ENCODE data around the gene NFATC1. TPM values are rescaled to one million over a fixed set of nuclear protein-coding genes. Genes with fewer than 3 reads are reported as not detected.

The NFATC1 gene
- total and polyA plus RNA-seq, 2 donors: 5.4 to 23.8 TPM

DNA sequence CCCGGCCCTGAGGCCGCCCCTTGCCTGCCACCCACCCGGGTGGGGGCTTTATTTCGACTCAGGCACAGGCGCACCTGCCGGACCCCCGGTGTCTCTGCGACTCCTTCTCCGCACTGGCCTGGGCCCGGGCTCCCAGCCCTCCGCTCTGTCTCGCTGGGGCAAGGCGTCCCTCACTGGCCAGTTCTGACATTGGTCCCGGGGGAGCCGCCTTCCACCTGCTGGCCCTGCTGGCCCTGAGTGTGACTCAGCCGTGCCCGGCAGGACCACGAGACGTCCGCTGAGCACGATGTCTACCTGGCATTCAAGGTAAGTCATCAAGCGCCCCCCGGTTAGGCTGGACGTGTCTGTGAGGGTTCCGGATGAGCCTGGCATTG is 152.3 kb downstream of the NFATC1 start:
- DNase-seq (ENCODE audit: low read depth in 6 of 9, low spot score in 9 of 9): no peak
- H3K4me1 ChIP-seq (ENCODE audit: control insufficient read depth in 2 of 2, insufficient read depth in 2 of 2, low read length in 2 of 2): no peaks in the 10 kb centered on the region
- H3K36me3 ChIP-seq (ENCODE audit: control insufficient read depth in 2 of 2, insufficient read depth in 2 of 2, low read length in 1 of 2): no peaks in the 10 kb centered on the region
- H3K9me3 ChIP-seq (ENCODE audit: control insufficient read depth in 2 of 2, insufficient read depth in 1 of 2, low read length in 1 of 2): peaks cover 1 to 13% of the 10 kb centered on the region in 2 donors
- no peak overlapping the region for H3K4me3 ChIP-seq (ENCODE audit: low read length in 2 of 2)
- H3K27ac ChIP-seq (ENCODE audit: low read depth in 1 of 2, low read length in 1 of 2): no peak overlapping the region
- WGBS: 98% methylated on average over 25 of the region's 25 CpGs
- no peaks in the 10 kb centered on the region for H3K27me3 ChIP-seq (ENCODE audit: control insufficient read depth in 2 of 2, insufficient read depth in 1 of 2, low read length in 1 of 2)

DNA sequence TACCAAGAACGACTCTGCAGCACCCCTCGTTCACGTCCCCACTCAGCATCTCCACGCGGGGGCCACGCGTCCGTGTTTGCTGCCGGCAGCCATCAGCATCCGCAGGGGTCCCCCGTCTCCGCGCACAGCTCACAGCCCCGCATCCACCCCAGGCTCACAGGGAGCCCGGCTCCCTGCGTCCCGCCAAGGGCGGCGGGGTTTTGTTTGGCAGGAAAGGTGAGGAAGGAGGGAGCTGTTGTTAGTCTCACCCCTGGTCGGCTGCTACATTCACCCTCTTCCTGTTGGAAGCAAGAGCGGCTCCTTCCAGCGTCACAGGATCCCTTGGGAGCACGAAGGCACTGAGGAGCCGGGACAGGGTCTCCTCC is 152.9 kb downstream of the NFATC1 start:
- H3K27me3 ChIP-seq (ENCODE audit: control insufficient read depth in 2 of 2, insufficient read depth in 1 of 2, low read length in 1 of 2): no peaks in the 10 kb centered on the region
- DNase-seq (ENCODE audit: low read depth in 6 of 9, low spot score in 9 of 9): no peak
- H3K4me3 ChIP-seq (ENCODE audit: low read length in 2 of 2): no peak overlapping the region
- H3K4me1 ChIP-seq (ENCODE audit: control insufficient read depth in 2 of 2, insufficient read depth in 2 of 2, low read length in 2 of 2): no peaks in the 10 kb centered on the region
- no peaks in the 10 kb centered on the region for H3K36me3 ChIP-seq (ENCODE audit: control insufficient read depth in 2 of 2, insufficient read depth in 2 of 2, low read length in 1 of 2)
- peaks cover 1 to 13% of the 10 kb centered on the region in 2 donors for H3K9me3 ChIP-seq (ENCODE audit: control insufficient read depth in 2 of 2, insufficient read depth in 1 of 2, low read length in 1 of 2)
- H3K27ac ChIP-seq (ENCODE audit: low read depth in 1 of 2, low read length in 1 of 2): no peak overlapping the region
- 97% methylated on average over 24 of the region's 24 CpGs for WGBS

DNA sequence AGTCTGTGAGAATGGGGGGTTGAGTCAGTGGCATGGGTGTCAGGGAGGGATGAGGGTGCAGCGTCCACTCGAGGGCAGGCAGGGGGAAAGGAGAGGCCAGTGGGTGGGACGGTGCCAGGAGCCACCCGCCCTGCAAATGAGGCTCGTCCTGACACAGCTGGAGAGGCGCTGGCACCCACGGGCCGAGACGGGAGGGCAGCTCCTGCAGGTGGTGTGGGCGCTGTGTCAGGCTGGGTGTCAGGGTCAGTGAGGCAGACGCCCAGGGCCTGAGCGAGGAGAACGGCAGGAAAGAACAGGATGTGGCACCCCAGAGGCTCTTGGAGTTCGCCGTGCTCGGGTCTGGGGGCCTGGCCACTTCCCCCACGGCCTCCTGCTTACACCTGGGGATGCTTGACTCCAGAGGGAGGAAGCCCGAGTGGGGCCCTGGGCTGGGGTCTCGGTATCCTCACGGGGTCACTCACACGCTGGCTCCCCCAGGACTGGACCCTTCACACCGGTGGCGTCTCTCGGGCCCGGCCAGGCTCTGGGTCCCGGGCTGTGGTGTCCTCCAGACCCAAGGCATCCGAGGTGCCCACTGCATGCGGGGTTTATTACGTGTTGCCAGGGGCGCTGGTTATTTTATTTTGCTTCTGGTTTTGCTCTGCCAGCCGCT is 153.4 kb downstream of the NFATC1 start:
- H3K36me3 ChIP-seq (ENCODE audit: control insufficient read depth in 2 of 2, insufficient read depth in 2 of 2, low read length in 1 of 2): no peaks in the 10 kb centered on the region
- peaks cover 1 to 13% of the 10 kb centered on the region in 2 donors for H3K9me3 ChIP-seq (ENCODE audit: control insufficient read depth in 2 of 2, insufficient read depth in 1 of 2, low read length in 1 of 2)
- WGBS: 83% methylated on average over 31 of the region's 31 CpGs
- no peak for DNase-seq (ENCODE audit: low read depth in 6 of 9, low spot score in 9 of 9)
- H3K4me1 ChIP-seq (ENCODE audit: control insufficient read depth in 2 of 2, insufficient read depth in 2 of 2, low read length in 2 of 2): no peaks in the 10 kb centered on the region
- H3K27me3 ChIP-seq (ENCODE audit: control insufficient read depth in 2 of 2, insufficient read depth in 1 of 2, low read length in 1 of 2): no peaks in the 10 kb centered on the region
- no peak overlapping the region for H3K4me3 ChIP-seq (ENCODE audit: low read length in 2 of 2)
- H3K27ac ChIP-seq (ENCODE audit: low read depth in 1 of 2, low read length in 1 of 2): no peak overlapping the region

DNA sequence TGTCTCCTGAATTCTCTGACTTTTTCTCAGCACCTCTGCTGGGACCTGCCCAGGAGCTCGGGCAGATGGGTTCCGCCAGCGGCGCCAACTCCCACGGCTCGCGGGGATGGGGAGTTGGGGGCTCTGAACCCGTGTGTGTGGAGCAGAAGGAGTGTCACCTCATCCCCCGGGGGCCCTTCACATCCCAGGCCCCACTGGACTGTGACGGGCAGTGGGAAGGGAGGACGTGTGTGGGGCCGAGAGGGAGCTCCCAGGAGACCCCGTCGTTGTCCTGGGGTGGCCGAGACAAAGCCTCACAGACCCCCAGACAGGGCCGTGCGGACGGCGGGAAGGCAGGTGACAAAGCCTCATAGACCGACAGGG is 153.9 kb downstream of the NFATC1 start:
- no peak for DNase-seq (ENCODE audit: low read depth in 6 of 9, low spot score in 9 of 9)
- no peaks in the 10 kb centered on the region for H3K27me3 ChIP-seq (ENCODE audit: control insufficient read depth in 2 of 2, insufficient read depth in 1 of 2, low read length in 1 of 2)
- no peaks in the 10 kb centered on the region for H3K36me3 ChIP-seq (ENCODE audit: control insufficient read depth in 2 of 2, insufficient read depth in 2 of 2, low read length in 1 of 2)
- peaks cover 1 to 13% of the 10 kb centered on the region in 2 donors for H3K9me3 ChIP-seq (ENCODE audit: control insufficient read depth in 2 of 2, insufficient read depth in 1 of 2, low read length in 1 of 2)
- no peak overlapping the region for H3K4me3 ChIP-seq (ENCODE audit: low read length in 2 of 2)
- no peak overlapping the region for H3K27ac ChIP-seq (ENCODE audit: low read depth in 1 of 2, low read length in 1 of 2)
- no peaks in the 10 kb centered on the region for H3K4me1 ChIP-seq (ENCODE audit: control insufficient read depth in 2 of 2, insufficient read depth in 2 of 2, low read length in 2 of 2)
- 90% methylated on average over 19 of the region's 20 CpGs for whole genome bisulfite sequencing

DNA sequence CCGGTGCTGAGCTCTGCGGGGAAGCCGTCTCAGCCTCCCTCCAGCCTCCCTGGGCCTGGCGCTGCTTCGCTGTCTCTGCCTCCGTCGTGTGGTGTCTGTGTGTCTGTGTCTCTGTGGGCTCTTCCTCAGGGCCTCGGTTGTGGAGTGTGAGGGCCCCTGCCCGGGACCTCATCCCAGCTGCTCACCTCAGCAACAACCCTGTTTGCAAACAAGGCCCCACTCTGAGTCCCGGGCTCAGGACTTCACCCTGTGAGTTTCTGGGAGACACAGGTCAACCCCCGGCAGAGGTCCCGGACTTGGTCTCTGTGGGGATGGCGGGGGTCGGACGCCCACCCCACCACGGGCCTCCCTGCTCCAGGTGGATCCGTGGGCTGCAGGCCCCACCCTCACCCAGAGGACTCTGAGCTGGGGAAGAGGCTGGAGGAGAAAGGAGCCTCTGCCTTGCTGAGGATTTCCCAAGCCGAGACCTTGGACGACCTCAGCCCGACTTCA is 156.5 kb downstream of the NFATC1 start:
- H3K9me3 ChIP-seq (ENCODE audit: control insufficient read depth in 2 of 2, insufficient read depth in 1 of 2, low read length in 1 of 2): peaks cover 1 to 13% of the 10 kb centered on the region in 2 donors
- no peak overlapping the region for H3K27ac ChIP-seq (ENCODE audit: low read depth in 1 of 2, low read length in 1 of 2)
- H3K27me3 ChIP-seq (ENCODE audit: control insufficient read depth in 2 of 2, insufficient read depth in 1 of 2, low read length in 1 of 2): no peaks in the 10 kb centered on the region
- WGBS: 97% methylated on average over 20 of the region's 20 CpGs
- no peak overlapping the region for H3K4me3 ChIP-seq (ENCODE audit: low read length in 2 of 2)
- H3K4me1 ChIP-seq (ENCODE audit: control insufficient read depth in 2 of 2, insufficient read depth in 2 of 2, low read length in 2 of 2): no peaks in the 10 kb centered on the region
- no peaks in the 10 kb centered on the region for H3K36me3 ChIP-seq (ENCODE audit: control insufficient read depth in 2 of 2, insufficient read depth in 2 of 2, low read length in 1 of 2)
- DNase-seq (ENCODE audit: low read depth in 6 of 9, low spot score in 9 of 9): no peak

DNA sequence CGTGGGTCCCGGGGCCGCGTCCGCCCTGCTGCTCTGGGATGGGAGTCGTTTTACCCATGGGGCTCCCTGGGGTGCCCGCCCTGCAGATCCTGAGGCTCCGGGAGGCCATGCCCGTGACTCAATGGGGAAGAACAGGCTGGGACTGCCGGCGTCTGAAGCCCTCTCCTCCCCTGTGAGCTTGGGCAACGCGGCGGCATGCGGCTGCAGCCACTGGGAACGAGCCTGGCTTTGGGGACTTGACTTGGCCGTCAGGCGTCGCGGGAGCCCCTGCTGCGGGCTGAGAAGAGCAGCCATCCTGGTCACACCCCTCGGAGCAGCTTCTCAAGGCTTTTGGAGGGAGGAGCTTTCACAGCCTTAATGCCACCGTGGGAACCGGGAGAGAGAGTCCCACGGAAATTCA is 157.0 kb downstream of the NFATC1 start:
- Histone ChIP-seq H3K4me1 (ENCODE audit: control insufficient read depth in 2 of 2, insufficient read depth in 2 of 2, low read length in 2 of 2) (no peaks in the 10 kb centered on the region), H3K4me3 (ENCODE audit: low read length in 2 of 2) (no peak overlapping the region), H3K9me3 (ENCODE audit: control insufficient read depth in 2 of 2, insufficient read depth in 1 of 2, low read length in 1 of 2) (peaks cover 1 to 13% of the 10 kb centered on the region in 2 donors), H3K36me3 (ENCODE audit: control insufficient read depth in 2 of 2, insufficient read depth in 2 of 2, low read length in 1 of 2) (no peaks in the 10 kb centered on the region), H3K27me3 (ENCODE audit: control insufficient read depth in 2 of 2, insufficient read depth in 1 of 2, low read length in 1 of 2) (no peaks in the 10 kb centered on the region), H3K27ac (ENCODE audit: low read depth in 1 of 2, low read length in 1 of 2) (no peak overlapping the region)
- WGBS: 92% methylated on average over 25 of the region's 25 CpGs
- no peak for DNase-seq (ENCODE audit: low read depth in 6 of 9, low spot score in 9 of 9)

DNA sequence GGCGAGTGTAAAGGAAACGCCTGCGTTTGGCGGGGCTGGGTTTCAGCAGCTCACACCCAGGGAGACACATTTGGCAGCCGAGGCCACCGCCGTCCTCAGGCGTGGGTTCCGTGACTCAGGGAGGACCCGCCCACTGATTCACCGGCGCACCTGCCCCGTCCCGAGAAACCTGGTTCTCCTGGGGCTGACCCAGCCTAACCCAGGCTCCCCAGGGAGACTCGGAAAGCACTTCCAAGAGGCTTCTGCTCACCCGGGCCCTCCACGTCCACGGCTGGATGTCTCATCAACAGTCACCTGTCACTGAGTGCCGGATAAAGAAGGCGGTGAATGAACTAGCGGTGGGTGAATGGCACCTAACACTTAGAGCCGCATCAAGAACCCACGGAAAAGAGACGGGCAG is 157.4 kb downstream of the NFATC1 start:
- H3K27ac ChIP-seq (ENCODE audit: low read depth in 1 of 2, low read length in 1 of 2): no peak overlapping the region
- WGBS: 94% methylated on average over 24 of the region's 24 CpGs
- no peak for DNase-seq (ENCODE audit: low read depth in 6 of 9, low spot score in 9 of 9)
- no peaks in the 10 kb centered on the region for H3K4me1 ChIP-seq (ENCODE audit: control insufficient read depth in 2 of 2, insufficient read depth in 2 of 2, low read length in 2 of 2)
- H3K9me3 ChIP-seq (ENCODE audit: control insufficient read depth in 2 of 2, insufficient read depth in 1 of 2, low read length in 1 of 2): peaks cover 1 to 9% of the 10 kb centered on the region in 2 donors
- no peak overlapping the region for H3K4me3 ChIP-seq (ENCODE audit: low read length in 2 of 2)
- H3K27me3 ChIP-seq (ENCODE audit: control insufficient read depth in 2 of 2, insufficient read depth in 1 of 2, low read length in 1 of 2): no peaks in the 10 kb centered on the region
- no peaks in the 10 kb centered on the region for H3K36me3 ChIP-seq (ENCODE audit: control insufficient read depth in 2 of 2, insufficient read depth in 2 of 2, low read length in 1 of 2)

DNA sequence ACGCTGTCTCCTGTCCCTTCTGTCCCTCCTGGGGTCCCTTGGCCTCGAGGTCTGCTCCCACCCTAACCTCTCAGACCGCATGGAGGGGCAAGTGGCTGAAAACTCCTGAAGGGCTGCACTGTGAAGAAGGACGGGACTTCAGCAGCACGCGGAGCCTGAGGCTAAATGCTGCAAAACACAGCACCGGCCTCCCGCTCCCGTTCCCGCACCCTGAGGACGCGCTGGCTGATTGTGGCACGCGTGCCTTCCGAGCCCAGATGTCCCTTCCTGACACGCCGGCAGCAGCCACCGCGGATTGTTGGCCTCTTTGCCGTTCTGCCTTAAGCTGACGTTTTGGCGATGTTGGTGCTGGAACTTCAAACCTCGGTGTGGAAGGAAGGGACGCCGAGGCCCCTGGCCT is 158.0 kb downstream of the NFATC1 start:
- Histone ChIP-seq H3K27me3 (ENCODE audit: control insufficient read depth in 2 of 2, insufficient read depth in 1 of 2, low read length in 1 of 2) (no peaks in the 10 kb centered on the region), H3K4me3 (ENCODE audit: low read length in 2 of 2) (no peak overlapping the region), H3K4me1 (ENCODE audit: control insufficient read depth in 2 of 2, insufficient read depth in 2 of 2, low read length in 2 of 2) (no peaks in the 10 kb centered on the region), H3K27ac (ENCODE audit: low read depth in 1 of 2, low read length in 1 of 2) (no peak overlapping the region), H3K36me3 (ENCODE audit: control insufficient read depth in 2 of 2, insufficient read depth in 2 of 2, low read length in 1 of 2) (no peaks in the 10 kb centered on the region), H3K9me3 (ENCODE audit: control insufficient read depth in 2 of 2, insufficient read depth in 1 of 2, low read length in 1 of 2) (peaks cover 1 to 4% of the 10 kb centered on the region in 2 donors)
- DNase-seq (ENCODE audit: low read depth in 6 of 9, low spot score in 9 of 9): no peak
- whole genome bisulfite sequencing: 96% methylated on average over 25 of the region's 25 CpGs

DNA sequence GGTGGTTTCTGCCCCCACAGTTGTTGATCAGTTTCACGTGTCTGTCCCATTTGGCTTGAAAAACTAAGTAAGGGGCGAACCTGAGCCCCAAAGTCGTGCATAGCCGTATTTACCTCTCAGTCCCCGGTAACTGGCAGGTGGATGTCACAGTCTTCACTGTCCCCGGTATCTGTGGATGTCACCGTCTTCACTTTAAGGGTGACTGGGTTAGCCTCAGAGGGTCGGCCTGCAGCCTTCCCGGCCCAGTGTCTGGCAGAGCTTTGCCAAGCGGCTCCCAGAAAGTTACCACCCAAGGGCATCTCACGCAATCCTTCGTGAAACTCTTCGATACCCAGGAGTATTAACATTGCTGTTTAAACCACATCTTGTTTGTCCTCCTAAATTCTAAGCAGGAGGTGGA is 158.6 kb downstream of the NFATC1 start:
- no peak for DNase-seq (ENCODE audit: low read depth in 6 of 9, low spot score in 9 of 9)
- Histone ChIP-seq H3K9me3 (ENCODE audit: control insufficient read depth in 2 of 2, insufficient read depth in 1 of 2, low read length in 1 of 2) (peaks cover 0 to 7% of the 10 kb centered on the region in 2 donors), H3K27ac (ENCODE audit: low read depth in 1 of 2, low read length in 1 of 2) (no peak overlapping the region), H3K4me3 (ENCODE audit: low read length in 2 of 2) (no peak overlapping the region), H3K4me1 (ENCODE audit: control insufficient read depth in 2 of 2, insufficient read depth in 2 of 2, low read length in 2 of 2) (no peaks in the 10 kb centered on the region), H3K36me3 (ENCODE audit: control insufficient read depth in 2 of 2, insufficient read depth in 2 of 2, low read length in 1 of 2) (no peaks in the 10 kb centered on the region), H3K27me3 (ENCODE audit: control insufficient read depth in 2 of 2, insufficient read depth in 1 of 2, low read length in 1 of 2) (no peaks in the 10 kb centered on the region)
- WGBS: 97% methylated on average over 13 of the region's 13 CpGs
